DMS53 treated with DMSO at 0.1 percent for 48 hours (cell line): ENCODE results near the gene ZNF740.

ENCODE experiments used
- DNase-seq: peaks from one replicate; lab custom pipeline; 2025; ENCODE audit not compliant: unreplicated experiment; lab: John Stamatoyannopoulos, UW

The ZNF740 gene

DNA sequence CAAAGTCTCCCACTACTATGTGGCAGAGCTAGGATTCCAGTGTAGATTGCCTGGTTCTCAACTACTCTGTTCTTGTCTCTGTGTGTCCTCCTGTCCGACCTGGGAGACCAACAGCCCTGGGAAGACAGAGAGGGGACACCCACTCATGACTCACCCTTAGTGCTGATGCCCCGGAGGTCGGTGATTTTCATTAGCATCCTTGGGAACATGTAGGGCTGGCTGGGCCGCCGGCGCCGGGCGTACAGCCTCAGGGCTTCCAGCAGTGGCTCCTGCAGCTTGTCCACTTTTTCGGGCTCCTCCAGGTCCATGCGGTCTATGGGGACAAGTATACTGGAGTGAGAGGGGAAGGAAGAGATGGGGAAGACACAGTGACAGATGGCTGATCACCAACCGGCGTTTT lies 32.4 kb downstream of the ZNF740 start:
- no peak for DNase-seq

- peak; percentile 41 for DNase-seq
These were observed 32.8 kb downstream of the ZNF740 start for GRCh38 chr12:53213348-53213747.

GRCh38 chr12:53214221-53214620 lies 33.7 kb downstream of the ZNF740 start:
- DNase-seq, result no peak

DNA sequence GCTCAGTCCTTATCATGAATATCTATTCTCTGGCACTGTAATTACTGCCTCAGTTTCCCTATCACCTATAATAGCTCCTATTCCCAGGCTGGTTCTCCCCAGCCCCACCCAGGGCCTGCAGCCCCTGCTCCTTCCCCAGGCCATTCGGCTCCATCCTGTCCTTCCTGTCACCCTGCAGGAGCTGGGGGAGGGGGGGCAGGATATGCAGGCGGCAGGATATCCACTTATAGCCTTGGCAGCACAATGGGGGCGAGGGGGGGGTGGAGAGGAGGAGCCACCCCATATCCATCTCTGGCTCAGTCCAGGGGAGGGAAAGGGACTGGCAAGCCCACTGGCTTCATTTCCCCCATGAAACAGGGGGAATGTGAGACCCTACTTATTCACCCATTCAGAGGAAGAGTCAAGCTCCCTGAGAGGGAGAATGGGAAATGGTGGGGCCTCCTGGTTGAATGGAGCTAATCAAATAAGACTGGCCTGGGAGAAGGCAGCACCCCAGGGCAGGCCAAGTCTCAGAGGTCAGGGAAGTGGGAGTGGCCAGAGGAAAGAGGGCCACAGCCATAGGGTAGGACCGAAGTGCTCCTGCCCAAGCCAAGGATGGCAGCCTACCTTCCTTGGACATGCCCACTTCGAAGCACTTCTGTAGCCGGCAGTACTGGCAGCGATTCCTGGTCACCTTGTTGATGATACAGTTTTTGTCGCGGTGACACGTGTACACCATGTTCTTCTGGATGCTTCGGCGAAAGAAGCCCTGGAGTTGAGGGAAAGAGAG lies 34.3 kb downstream of the ZNF740 start:
- DNase-seq, result no peak

DNA sequence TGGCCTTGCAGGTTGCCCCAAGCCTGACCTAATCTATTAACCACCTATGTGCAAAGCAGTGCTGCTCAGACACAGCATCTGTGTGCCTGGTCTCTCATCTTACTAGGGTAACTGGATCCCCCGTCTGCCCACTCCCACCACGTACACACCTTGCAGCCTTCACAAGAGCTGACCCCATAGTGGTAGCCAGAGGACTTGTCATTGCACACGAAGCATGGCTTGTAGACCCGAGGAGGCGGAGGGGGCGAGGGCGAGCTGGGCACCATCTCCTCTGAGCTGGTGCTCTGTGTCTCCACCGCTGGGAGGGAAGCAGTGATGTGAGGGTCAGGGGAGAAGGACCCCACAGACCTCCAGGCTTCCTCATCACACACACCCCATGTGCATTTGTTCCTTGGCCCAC lies 35.0 kb downstream of the ZNF740 start:
- DNase-seq, result no peak

DNA sequence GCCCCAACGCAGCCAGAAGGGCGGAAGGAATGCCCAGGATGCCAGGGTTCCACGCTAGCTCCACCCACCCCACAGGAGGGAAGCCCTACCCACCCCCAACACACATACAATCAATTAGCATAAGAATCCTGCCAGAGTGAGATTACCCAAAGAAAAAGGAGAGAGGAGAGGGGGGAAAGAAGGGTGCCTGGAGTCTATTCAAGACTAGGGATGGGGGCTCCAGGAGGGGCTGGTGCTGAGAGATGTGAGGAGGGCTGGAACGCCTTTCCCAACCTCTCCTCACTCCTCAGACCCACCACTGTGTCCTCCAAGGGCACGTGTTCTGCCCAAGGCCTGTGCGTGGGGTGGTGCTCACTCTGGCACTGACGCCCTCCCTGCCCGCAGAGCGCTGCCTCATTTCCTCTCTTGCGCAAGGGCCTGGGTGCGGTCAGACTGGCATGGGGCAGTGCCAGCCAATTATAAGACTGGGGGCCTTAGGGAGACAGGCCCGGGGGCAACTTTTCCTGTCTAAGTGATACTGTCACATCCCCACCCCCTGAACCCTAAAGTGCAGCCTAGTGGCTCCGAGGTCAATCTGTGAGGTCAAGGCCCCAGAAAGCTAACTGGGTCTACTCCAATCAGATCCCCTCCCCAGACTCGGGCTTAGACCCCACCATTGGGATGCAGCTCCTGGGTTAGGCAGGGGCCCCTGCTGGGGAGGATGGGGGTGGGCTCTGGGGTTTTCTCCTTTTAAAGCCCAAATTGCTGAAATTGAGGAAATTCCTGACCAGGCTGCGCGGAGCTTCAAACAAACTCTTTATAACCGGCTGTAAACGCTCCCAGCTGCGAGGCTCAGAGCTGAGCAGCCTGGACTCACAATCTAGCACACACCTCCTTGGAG lies 36.8 kb downstream of the ZNF740 start:
- no peak for DNase-seq

DNA sequence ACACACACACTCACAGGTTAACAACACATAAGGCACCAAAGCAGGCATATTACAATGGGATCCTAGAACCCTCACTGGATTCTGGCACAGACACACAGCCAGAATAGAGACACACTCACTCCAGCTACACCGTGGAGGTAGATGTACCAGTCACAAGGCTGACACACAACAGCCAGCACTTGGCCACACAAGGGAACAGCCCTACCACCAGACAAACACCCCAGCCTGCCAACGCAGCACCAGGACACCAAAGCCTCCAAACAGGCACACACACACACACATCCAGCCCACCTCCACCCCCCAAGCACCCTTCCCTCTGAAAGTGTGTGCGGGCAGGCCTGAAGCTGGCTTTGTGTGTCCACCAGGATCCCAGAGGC lies 37.4 kb downstream of the ZNF740 start:
- DNase-seq, result no peak

DNA sequence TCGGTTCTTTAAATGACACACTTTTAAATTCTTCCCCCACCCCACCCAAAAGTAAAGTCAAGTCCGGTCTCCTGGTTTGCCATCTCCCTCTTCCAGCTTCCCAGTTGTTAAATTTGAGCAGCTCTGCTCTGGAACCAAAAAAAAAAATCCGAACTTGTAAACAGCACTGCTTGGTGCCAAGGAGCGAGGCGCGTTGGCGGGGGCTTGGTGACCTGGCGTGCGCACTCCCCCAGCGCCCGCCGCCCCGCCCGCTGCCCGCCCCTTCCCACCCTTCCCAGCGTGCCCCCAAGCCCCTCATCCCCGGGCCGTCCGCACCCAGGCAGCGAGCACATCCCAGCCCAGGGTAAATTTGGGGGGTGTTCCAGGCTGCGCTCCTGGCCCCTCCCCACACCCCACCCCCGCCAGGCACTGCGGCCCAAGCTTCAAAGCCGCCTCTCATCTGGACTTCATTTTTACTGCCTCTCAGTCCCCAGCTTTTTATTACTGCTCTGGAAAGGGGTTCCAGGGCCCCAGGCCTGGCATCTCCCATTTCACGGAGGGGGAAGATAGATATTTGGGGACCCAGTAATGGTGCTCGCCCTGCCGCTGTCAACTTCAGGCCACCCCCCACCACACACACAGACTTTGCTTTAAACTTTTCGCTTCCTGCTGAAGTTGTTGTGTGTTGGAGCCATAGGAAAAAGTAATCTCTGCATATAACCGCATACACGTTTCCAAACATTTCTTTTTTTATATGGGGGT lies 38.2 kb downstream of the ZNF740 start:
- DNase-seq, result no peak

DNA sequence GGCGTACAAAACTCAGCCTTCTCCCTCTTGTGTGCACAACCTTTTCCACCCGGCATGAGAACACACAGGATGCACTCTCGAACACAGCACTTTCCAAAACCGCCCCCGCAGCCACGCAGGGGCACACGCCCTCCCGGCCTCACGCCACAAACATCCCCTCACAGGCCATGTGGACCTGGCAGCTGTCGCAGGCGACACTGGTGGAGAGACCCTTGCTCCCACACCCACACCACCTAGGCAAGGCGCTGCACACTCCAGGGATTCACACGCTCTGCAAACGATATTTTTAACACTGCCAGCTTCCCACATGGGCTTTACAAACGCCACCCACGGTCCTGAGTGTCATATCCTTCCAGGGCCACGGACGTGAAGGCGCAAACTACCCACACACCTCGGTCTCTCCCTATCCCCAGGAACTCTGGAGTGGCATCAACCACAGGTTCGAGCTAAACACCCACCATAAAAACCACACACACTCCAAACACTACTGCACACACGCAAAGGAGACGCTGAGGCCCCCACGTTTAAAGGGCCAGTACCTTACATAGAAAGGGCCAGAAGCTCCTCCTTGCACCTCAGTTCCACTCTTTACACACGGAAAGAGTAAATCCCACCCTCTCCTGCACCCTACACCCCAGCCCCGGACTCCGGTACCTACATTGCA lies 38.9 kb downstream of the ZNF740 start:
- DNase-seq, result no peak

DNA sequence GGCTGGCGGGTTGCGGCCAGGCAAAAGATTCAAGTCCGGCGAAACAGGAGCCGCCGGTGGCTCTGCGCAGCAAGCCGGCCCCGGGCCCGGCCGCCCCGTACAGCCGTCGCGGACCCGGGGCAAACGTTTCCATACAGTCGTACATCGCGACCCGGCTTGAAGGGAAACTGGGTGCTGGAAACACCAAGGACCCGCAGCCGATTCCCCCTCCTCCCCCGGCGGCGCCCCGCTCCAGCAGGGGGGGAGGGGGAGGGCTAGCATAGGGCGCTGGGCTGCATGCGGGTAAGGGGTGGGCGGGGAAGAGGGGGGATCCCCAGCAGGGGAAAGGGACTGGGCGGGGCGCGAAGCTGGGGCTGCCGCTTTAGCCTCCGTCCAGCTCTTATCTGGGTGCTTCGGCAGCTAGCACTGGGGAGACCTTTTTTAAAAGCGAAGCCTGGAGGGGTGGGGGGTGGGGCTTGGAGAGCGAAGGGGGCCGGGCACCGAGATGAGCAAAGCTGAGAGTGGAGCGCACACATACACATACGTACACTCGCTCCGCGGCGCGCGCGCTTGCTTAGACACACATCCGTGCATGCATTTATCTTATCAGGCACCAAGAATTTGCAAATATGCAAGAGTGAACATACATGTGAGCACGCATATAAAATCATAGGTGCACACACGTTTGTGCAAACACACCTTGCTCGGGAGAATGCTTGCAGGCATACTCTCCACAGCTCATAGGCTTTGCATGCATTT lies 39.6 kb downstream of the ZNF740 start:
- DNase-seq, result peak; percentile 69

DNA sequence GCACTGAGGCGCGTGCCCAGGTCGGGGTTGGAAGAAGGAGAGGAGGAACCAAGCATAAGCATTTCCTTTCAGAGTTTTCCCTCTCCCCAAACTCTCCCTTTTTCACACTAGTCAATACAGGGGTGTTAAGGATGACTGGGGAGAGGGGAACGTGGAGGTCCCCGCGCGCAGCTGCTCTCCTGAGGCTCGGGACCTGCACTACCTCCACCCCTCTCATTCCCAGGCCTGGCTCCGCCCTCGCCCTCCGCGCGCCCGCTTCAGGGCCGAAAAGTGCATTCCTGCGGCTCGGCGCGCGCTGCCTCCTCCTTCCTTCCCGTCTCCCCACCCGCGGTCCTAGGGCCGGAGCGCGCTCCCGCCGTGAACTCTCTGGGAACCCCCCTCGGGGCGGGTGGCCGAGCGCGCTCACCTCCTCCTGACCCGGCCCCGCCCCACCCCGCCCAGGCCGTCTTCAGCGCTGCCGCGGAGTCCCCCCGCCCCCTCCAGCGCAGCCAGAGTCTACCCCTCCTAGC lies 40.2 kb downstream of the ZNF740 start:
- DNase-seq, result peak; percentile 82

DNA sequence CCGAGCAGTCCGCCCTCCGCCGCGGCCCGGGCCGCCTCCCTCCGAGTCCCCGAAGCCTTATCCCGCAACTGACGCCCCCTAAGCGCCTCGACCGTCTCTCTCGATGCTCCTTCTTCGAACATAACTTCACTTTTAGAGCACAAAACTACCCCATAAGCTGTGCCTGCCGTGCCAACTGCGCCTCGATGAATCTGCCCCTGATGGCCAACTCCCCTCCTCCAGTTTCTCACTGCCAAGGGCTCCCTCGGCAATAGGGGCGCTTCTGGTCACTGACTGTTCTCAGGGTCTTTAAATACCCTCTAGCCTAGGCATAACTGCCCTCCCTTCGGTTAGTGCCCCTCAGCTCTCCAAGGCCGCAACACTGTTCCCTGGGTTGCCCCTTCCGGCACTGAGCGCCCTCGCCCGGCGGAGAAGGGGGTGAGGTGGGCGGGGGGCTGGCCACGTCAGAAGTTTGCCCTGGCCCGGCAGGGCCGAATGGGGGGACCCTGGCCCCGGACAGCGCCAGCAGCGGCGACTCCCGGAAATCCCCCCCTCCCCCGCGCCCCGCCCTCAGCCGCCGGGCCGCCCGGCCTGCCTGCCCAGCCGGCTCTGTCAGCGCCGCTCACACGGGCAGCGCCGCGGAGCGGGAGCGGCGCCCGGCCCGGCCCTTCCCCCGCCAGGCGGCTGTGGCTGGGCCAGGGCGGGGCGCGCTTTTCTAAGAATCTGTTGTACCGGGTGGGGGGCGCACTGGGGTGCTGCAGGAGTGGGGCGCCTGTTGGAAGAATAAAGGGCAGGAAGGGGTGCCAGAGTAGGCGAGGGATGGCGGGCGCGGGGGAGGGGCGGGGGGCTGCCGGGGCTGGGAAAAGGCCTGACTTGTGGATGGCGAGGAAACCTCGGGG lies 40.9 kb downstream of the ZNF740 start:
- no peak for DNase-seq

GRCh38 chr12:53222170-53222721 lies 41.7 kb downstream of the ZNF740 start:
- no peak for DNase-seq

GRCh38 chr12:53222806-53223261 lies 42.3 kb downstream of the ZNF740 start:
- no peak for DNase-seq

GRCh38 chr12:53223389-53224060 lies 43.0 kb downstream of the ZNF740 start:
- DNase-seq, result no peak

DNA sequence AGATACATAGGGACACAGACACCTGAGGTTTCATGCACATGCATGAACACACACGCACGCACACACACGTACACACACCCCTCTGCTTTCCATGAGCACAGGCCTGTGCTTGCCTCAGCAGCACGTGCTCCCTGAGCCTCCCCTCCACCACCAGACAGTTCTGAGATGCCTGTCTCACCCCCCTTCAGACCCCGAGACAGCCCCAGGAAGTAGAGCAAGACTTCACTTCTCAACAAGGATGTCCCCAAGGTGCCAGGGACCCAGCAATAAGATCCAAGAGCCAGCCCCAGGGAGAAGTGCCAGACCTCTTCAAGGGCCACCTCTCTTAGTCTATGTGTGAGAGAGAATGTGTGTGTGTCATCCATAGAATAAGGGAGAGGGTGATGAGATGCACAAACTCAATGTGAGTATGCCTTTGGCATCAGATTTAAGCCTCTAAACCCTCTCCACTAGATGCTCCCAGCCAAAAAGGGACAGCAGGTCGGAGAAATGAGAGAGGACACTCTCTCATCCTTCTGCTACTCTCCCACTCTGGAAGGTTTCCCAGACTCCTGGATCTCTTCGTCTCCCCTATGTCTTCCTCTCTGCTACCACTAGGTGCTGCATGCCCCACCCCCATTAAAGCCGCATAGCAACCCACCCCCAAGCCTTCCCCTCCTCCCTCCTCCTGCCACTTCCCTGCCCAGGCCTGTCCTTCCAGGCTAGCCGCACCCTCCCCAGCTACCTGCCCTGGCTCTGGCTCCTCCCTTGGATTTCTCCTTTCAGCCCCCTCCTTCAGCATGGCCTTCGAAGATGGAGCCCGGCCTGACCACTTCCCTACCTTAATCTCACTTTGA lies 43.8 kb downstream of the ZNF740 start:
- DNase-seq, result no peak

GRCh38 chr12:53224897-53225634 lies 44.5 kb downstream of the ZNF740 start:
- DNase-seq, result no peak
